ENCODE results near the gene SHROOM3.

Gene SHROOM3

GRCh38 chr4:76831711-76832373 is 396.8 kb downstream of the SHROOM3 start:
- Mint-ChIP-seq H3K9me3 (peaks cover 3% of the 10 kb centered on the region), H3K4me3 (peak overlapping the region in 1 of 3 experiments; percentile 45), H3K36me3 (ENCODE audit: low read depth) (no peaks in the 10 kb centered on the region), H3K27ac (peak overlapping the region; percentile 93 to 98 (median 98)), H3K4me1 (peaks cover 36% of the 10 kb centered on the region), H3K27me3 (ENCODE audit: low read depth) (no peaks in the 10 kb centered on the region)
- no peak for TF ChIP-seq CTCF (IDR thresholded peaks at IDR 0.05; ENCODE audit: unreplicated experiment in 3 of 3)

All from nephron (organoid).